Ovary (tissue), 9 donors: ENCODE data around the gene RBM26. TPM values are rescaled to one million over a fixed set of nuclear protein-coding genes. Genes with fewer than 3 reads are reported as not detected.
"Not testable (repeated sequence)": the region's sequence is repeated elsewhere in the genome, so short reads cannot be mapped to it uniquely, and the experiment has no call there.

Source experiments
- DNase-seq, 5 donors: peaks; one replicate each; pipeline ENCODE4 v3.0.0-alpha.2; 2019 to 2020
- H3K27ac ChIP-seq, 2 donors: fragments of 200-600 bp; one replicate each; pipeline versions ENCODE4 v1.5.1 to v1.8.0; 2019 to 2022
- H3K27me3 ChIP-seq: fragments of 200-600 bp; one replicate; pipeline ENCODE4 v1.8.0; 2022
- H3K36me3 ChIP-seq: fragments of 200-600 bp; sonication (generic); one replicate; pipeline ENCODE4 v1.5.1; 2019
- H3K4me1 ChIP-seq: one replicate; pipeline ENCODE4 v1.8.1; 2013; ENCODE audit warnings: mild to moderate bottlenecking, moderate library complexity; ENCODE audit not compliant: insufficient read depth
- H3K4me3 ChIP-seq: fragments of 200-600 bp; sonication (generic); one replicate; pipeline ENCODE4 v1.5.1; 2017
- H3K9me3 ChIP-seq, 2 donors: fragments of 200-600 bp in 1 of 2; sonication (generic) in 1 of 2; one replicate each; pipeline versions ENCODE4 v1.5.1 to v1.8.1; 2013 to 2019; ENCODE audit warnings: mild to moderate bottlenecking in 1 of 2, moderate library complexity in 1 of 2
- EP300 ChIP-seq: sonication (generic); formaldehyde crosslinking; IDR thresholded peaks from one replicate; pipeline ENCODE4 v1.6.1; 2017; ENCODE audit warnings: antibody characterized with exemption
- POLR2A ChIP-seq: fragments of 450-650 bp; IDR thresholded peaks from one replicate; pipeline ENCODE4 v1.6.1; 2017; ENCODE audit warnings: antibody characterized with exemption, mild to moderate bottlenecking, moderate library complexity
- WGBS, 3 donors: extraction: QIAGEN DNeasy Blood & Tissue Kit in 1 of 3; methylation state at CpG; one replicate each; pipeline versions ENCODE4 v1.1.5 to v1.1.7; 2013 to 2017; 5-methylcytosine and 5-hydroxymethylcytosine counted together
- intact Hi-C, 4 donors: fragments of 100-400 bp; cut with DNase I; formaldehyde crosslinking; loops; one replicate each; pipeline versions ENCODE4 v1.11.0 to v1.15.1; 2022 to 2023
- polyA plus RNA-seq, 2 donors: library from polyadenylated mRNA; stranded (reverse); fragments of 200-250 nt in 1 of 2; fragments of 350-450 nt in 1 of 2; fragmentation: Illumina TruSeq in 1 of 2; extraction: RNeasy Lipid Tissue Mini Kit (QIAGEN cat#74804) in 1 of 2; gene quantifications; one replicate each; pipeline ENCODE4 v1.2.3, GENCODE V29; 2013 to 2014
- total RNA-seq, 7 donors: library from RNA; depleted of rRNA in 2 of 7; stranded (reverse); fragments of >200 nt in 2 of 7; fragmentation: NEBNext Ultra II Directional in 3 of 7; extraction: Animal tissue kit (Norgen Biotek cat#: 25700) in 3 of 7; gene quantifications; one replicate each; pipeline versions ENCODE4 v1.1.0 to v1.2.4, GENCODE V29; 2016 to 2023
- TF ChIP-seq, protein P1 (sequence below), 3 donors: fragments of 450-650 bp in 2 of 3; fragments of 200-600 bp in 1 of 3; IDR thresholded peaks; one replicate each; pipeline versions ENCODE4 v1.5.1 to v1.8.0; 2016 to 2022; ENCODE audit warnings: antibody characterized with exemption in 3 of 3, mild to moderate bottlenecking in 1 of 3
- donor health status: DM: no; HTN: no; CAD: no; lungs with moderate emphysema.
- donor health status: DM: no; HTN: no; CAD: no.
- donor health status: Bipolar disorder and iron deficiency.
- donor health status: DM: yes; HTN: yes; CAD: no.
- donor health status: DM: no; HTN: no; CAD: no.
- donor health status: DM: yes; HTN: yes; CAD: no.

RBM26 gene
- total and polyA plus RNA-seq, 9 donors, result 19.0 to 52.9 (median 39.4) TPM

DNA sequence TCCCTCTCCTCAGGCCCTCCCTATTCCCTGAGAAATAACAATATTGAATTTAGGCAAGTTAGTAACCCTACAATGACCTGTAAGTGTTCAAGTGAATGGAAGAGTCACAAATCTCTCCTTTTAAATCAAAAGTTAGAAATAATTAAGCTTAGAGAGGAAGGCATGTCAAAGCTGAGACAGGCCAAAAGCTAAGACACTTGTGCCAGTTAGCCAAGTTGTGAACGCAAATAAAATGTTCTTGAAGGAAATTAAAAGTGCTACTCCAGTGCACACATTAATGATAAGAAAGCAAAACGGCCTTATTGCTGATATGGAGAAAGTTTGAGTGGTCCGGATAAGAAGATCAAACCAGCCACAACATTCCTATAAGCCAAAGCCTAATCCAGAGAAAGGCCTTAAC is 120.9 kb downstream of the RBM26 start:
- H3K9me3 ChIP-seq, result no peaks in the 10 kb centered on the region
- TF ChIP-seq POLR2A (no peak), EP300 (no peak)
- TF ChIP-seq, protein P1, sequence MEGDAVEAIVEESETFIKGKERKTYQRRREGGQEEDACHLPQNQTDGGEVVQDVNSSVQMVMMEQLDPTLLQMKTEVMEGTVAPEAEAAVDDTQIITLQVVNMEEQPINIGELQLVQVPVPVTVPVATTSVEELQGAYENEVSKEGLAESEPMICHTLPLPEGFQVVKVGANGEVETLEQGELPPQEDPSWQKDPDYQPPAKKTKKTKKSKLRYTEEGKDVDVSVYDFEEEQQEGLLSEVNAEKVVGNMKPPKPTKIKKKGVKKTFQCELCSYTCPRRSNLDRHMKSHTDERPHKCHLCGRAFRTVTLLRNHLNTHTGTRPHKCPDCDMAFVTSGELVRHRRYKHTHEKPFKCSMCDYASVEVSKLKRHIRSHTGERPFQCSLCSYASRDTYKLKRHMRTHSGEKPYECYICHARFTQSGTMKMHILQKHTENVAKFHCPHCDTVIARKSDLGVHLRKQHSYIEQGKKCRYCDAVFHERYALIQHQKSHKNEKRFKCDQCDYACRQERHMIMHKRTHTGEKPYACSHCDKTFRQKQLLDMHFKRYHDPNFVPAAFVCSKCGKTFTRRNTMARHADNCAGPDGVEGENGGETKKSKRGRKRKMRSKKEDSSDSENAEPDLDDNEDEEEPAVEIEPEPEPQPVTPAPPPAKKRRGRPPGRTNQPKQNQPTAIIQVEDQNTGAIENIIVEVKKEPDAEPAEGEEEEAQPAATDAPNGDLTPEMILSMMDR (IDR thresholded peaks at IDR 0.05), result no peak
- H3K27me3 ChIP-seq, result no peaks in the 10 kb centered on the region
- H3K4me1 ChIP-seq, result no peaks in the 10 kb centered on the region
- 32 to 52% (median 48%) methylated on average over 3 of the region's 3 CpGs for WGBS, 3 donors
- H3K27ac ChIP-seq, result no peak overlapping the region
- no peaks in the 10 kb centered on the region for H3K36me3 ChIP-seq
- H3K4me3 ChIP-seq, result no peak overlapping the region
- intact Hi-C loops, result no loop called here
- no peak for DNase-seq

DNA sequence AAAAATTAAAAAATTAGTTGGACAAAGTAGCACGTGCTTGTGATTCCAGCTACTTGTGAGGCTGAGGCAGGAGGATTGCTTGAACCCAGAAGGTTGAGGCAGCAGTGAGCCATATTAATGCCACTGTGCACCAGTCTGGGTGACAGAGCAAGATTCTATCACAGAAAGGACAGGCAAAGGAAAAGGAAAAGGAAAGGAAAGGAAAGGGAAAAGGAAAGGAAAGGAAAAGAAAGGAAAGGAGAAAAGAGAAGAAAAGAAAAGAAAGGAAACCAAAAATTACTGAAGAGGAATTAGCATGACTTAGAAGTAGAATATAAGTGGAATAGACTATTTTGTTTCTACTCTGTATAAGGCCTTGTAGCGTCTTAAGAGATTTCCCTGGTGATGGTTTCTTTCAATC is 122.3 kb downstream of the RBM26 start:
- no peak for DNase-seq
- WGBS, 3 donors, result 88 to 91% (median 90%) methylated on average over 2 of the region's 2 CpGs
- intact Hi-C loops, result no loop called here
- H3K27ac ChIP-seq, result no peak overlapping the region
- TF ChIP-seq POLR2A (no peak), EP300 (no peak)
- TF ChIP-seq, protein P1 (IDR thresholded peaks at IDR 0.05), result no peak
- H3K4me1 ChIP-seq, result no peaks in the 10 kb centered on the region
- H3K4me3 ChIP-seq, result no peak overlapping the region
- no peaks in the 10 kb centered on the region for H3K27me3 ChIP-seq
- no peaks in the 10 kb centered on the region for H3K9me3 ChIP-seq
- H3K36me3 ChIP-seq, result no peaks in the 10 kb centered on the region

DNA sequence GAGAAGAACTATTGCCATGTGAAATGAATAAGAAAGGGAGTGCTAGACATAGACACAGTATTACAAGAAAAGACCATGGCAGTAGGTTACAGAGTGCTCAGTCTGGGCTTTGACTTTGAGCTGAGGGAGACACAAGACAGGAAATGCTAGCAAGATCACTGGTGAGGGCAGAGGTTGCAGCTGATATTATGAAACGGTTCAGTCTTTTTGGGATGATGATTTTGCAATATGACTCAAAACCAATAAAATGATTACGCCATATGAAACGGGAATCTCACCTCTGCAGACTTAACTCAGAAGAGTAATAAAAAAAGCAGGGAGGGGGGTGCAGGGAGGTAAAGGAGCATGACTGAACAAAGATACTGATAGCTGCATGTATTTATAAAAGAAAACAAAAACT is 123.1 kb downstream of the RBM26 start:
- intact Hi-C loops, result no loop called here
- DNase-seq, result no peak
- TF ChIP-seq, protein P1 (IDR thresholded peaks at IDR 0.05), result no peak
- Histone ChIP-seq H3K4me1 (no peaks in the 10 kb centered on the region), H3K36me3 (no peaks in the 10 kb centered on the region), H3K9me3 (no peaks in the 10 kb centered on the region), H3K4me3 (no peak overlapping the region), H3K27me3 (no peaks in the 10 kb centered on the region), H3K27ac (no peak overlapping the region)
- WGBS, 3 donors, result 55 to 61% (median 58%) methylated on average over 3 of the region's 3 CpGs

DNA sequence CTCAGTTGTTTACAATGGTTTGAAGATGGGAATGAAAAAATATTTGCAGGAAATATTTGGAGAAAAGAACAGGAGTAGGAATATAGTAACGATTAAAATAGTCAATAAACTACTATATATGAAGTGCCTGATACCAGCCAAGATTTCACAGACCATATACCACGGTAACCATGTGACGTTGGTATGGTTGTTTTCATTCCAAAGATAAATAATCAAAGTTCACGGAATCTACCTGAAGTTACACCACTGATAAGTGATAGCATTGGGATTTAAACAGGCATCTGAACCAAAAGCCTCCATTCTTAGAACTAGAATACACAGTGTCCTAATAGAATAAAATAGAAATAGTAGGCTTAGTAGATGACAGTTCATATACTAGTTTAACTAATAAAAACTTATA is 123.5 kb downstream of the RBM26 start:
- DNase-seq, result no peak
- intact Hi-C loops, result no loop called here
- Histone ChIP-seq H3K9me3 (no peaks in the 10 kb centered on the region), H3K4me1 (no peaks in the 10 kb centered on the region), H3K27me3 (no peaks in the 10 kb centered on the region), H3K4me3 (no peak overlapping the region), H3K36me3 (no peaks in the 10 kb centered on the region), H3K27ac (no peak overlapping the region)
- no peak for TF ChIP-seq POLR2A
- TF ChIP-seq, protein P1 (IDR thresholded peaks at IDR 0.05), result no peak
- TF ChIP-seq EP300, result no peak
- 47 to 68% (median 63%) methylated on average over 4 of the region's 4 CpGs for WGBS, 3 donors

DNA sequence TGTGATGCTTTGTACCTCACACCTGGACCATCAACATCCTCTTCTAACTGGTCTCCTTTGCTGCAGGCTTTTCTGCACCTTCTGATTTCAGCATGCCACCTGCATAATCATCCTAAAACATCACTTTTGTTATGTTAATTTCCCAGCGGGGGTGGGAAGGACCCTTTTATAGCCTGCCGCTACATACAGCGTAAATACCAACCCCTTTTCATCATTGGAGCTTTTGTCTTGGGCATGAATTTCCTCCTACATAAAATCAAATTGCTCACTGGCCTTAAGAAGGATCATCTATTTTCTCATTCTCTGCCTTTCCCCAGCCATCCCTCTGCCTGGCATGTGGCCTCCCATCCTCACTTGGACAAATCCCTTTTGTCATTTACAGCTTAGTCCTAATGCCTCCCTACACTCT is 124.7 kb downstream of the RBM26 start:
- TF ChIP-seq, protein P1 (IDR thresholded peaks at IDR 0.05), result no peak
- TF ChIP-seq EP300 (no peak), POLR2A (no peak)
- Histone ChIP-seq H3K4me1 (no peaks in the 10 kb centered on the region), H3K27ac (no peak overlapping the region), H3K9me3 (no peaks in the 10 kb centered on the region), H3K27me3 (no peaks in the 10 kb centered on the region), H3K36me3 (no peaks in the 10 kb centered on the region), H3K4me3 (no peak overlapping the region)
- intact Hi-C loops, result no loop called here
- DNase-seq, result no peak
- WGBS, 3 donors, result 69 to 73% (median 71%) methylated on average over 3 of the region's 3 CpGs

DNA sequence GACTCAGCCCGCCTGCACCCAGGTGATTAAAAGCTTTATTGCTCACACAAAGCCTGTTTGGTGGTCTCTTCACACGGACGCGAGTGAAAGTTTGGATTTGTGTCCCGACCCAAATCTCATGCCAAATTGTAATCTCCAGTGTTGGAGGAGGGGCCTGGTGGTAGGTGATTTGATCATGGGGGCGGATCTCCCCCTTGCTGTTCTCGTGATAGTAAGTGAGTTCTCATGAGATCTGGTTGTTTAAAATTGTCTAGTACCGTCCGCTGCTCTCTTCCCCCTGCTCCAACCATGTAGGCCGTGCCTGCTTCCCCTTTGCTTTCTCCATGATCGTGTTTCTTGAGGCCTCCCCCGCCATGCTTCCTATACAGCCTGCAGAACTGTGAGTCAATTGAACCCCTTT is 126.3 kb downstream of the RBM26 start:
- H3K4me1 ChIP-seq, H3K27ac ChIP-seq, intact Hi-C loops, H3K4me3 ChIP-seq, H3K27me3 ChIP-seq, H3K9me3 ChIP-seq, H3K36me3 ChIP-seq, DNase-seq: not testable (repeated sequence)
- 82 to 89% (median 86%) methylated on average over 12 of the region's 12 CpGs for WGBS, 3 donors
